Stimulated activated CD8-positive, alpha-beta memory T cell treated with anti-CD3 and anti-CD28 coated beads, Interleukin-12 subunit alpha, Interleukin-12 subunit beta, amount 100 ng/mL, for 24 hours (primary cell): ENCODE measurements around the gene SIGLEC1.

Experiments used
- DNase-seq: peaks from one replicate; pipeline ENCODE4 v3.0.0-alpha.2; 2020; ENCODE audit errors: extremely low read depth

Gene SIGLEC1

GRCh38 chr20:3679749-3680700 lies 32.4 kb downstream of the SIGLEC1 start:
- no peak for DNase-seq

- DNase-seq, result no peak
Observed at GRCh38 chr20:3678856-3679720, 33.3 kb downstream of the SIGLEC1 start.

GRCh38 chr20:3678198-3678597 lies 34.2 kb downstream of the SIGLEC1 start:
- DNase-seq, result no peak

GRCh38 chr20:3677733-3678132 lies 34.7 kb downstream of the SIGLEC1 start:
- DNase-seq, result no peak

GRCh38 chr20:3674995-3675900 lies 37.2 kb downstream of the SIGLEC1 start:
- DNase-seq, result no peak

- no peak for DNase-seq
Observed at GRCh38 chr20:3674447-3674846, 38.0 kb downstream of the SIGLEC1 start.

GRCh38 chr20:3673221-3674070 lies 39.0 kb downstream of the SIGLEC1 start:
- DNase-seq, result no peak

- DNase-seq, result no peak
Observed at GRCh38 chr20:3672547-3673171, 39.7 kb downstream of the SIGLEC1 start.

- DNase-seq, result no peak
Observed at GRCh38 chr20:3671986-3672546, 40.3 kb downstream of the SIGLEC1 start.

- DNase-seq, result no peak
Observed at GRCh38 chr20:3670945-3671344, 41.5 kb downstream of the SIGLEC1 start.

GRCh38 chr20:3670511-3670910 lies 41.9 kb downstream of the SIGLEC1 start:
- no peak for DNase-seq

- DNase-seq, result no peak
Observed at GRCh38 chr20:3669710-3670367, 42.6 kb downstream of the SIGLEC1 start.

- no peak for DNase-seq
Observed at GRCh38 chr20:3667434-3668037, 44.9 kb downstream of the SIGLEC1 start.

- no peak for DNase-seq
Observed at GRCh38 chr20:3663858-3664257, 48.5 kb downstream of the SIGLEC1 start.

- no peak for DNase-seq
Observed at GRCh38 chr20:3663031-3663701, 49.2 kb downstream of the SIGLEC1 start, which contains the start of gene GFRA4. Gene GFRA4 (minus strand): TSS chr20:3663399. CDS start chr20:3663399, 0 bp downstream.
